Measurements from ENCODE around the gene CPXM2. TPM values are rescaled to one million over a fixed set of nuclear protein-coding genes. Genes with fewer than 3 reads are reported as not detected.

The CPXM2 gene
- total RNA-seq, 1 donor from 2014 or later = 0.14 TPM

GRCh38 chr10:123766012-123766411 lies 125.6 kb downstream of the CPXM2 start:
- Mint-ChIP-seq H3K27me3 (peaks cover 16% of the 10 kb centered on the region), H3K27ac (no peak overlapping the region), H3K9me3 (ENCODE audit: low read depth) (no peaks in the 10 kb centered on the region), H3K4me1 (ENCODE audit: low read depth) (no peaks in the 10 kb centered on the region), H3K36me3 (ENCODE audit: insufficient read depth) (no peaks in the 10 kb centered on the region), H3K4me3 (ENCODE audit: low read depth) (no peak overlapping the region)
- no peak for TF ChIP-seq CTCF (IDR thresholded peaks at IDR 0.05; ENCODE audit: unreplicated experiment)
- DNase-seq (ENCODE audit: low spot score, unreplicated experiment) = no peak

- Mint-ChIP-seq H3K27me3 (peaks cover 8% of the 10 kb centered on the region), H3K4me1 (ENCODE audit: low read depth) (peaks cover 15% of the 10 kb centered on the region), H3K27ac (no peak overlapping the region), H3K4me3 (ENCODE audit: low read depth) (no peak overlapping the region), H3K9me3 (ENCODE audit: low read depth) (no peaks in the 10 kb centered on the region), H3K36me3 (ENCODE audit: insufficient read depth) (no peaks in the 10 kb centered on the region)
- DNase-seq (ENCODE audit: low spot score, unreplicated experiment) = no peak
- no peak for TF ChIP-seq CTCF (IDR thresholded peaks at IDR 0.05; ENCODE audit: unreplicated experiment)
Measured at GRCh38 chr10:123761666-123762230, 129.9 kb downstream of the CPXM2 start.

- no peak overlapping the region for H3K27ac Mint-ChIP-seq
Measured at GRCh38 chr10:123761038-123761428, 130.6 kb downstream of the CPXM2 start.

GRCh38 chr10:123760356-123761037 lies 131.1 kb downstream of the CPXM2 start:
- Mint-ChIP-seq H3K4me1 (ENCODE audit: low read depth) (peaks cover 15% of the 10 kb centered on the region), H3K9me3 (ENCODE audit: low read depth) (no peaks in the 10 kb centered on the region), H3K27ac (no peak overlapping the region), H3K4me3 (ENCODE audit: low read depth) (no peak overlapping the region), H3K36me3 (ENCODE audit: insufficient read depth) (no peaks in the 10 kb centered on the region), H3K27me3 (peaks cover 5% of the 10 kb centered on the region)
- no peak for DNase-seq (ENCODE audit: low spot score, unreplicated experiment)
- TF ChIP-seq CTCF (IDR thresholded peaks at IDR 0.05; ENCODE audit: unreplicated experiment) = no peak

More at GRCh38 chr10:123761038-123761428, 130.6 kb downstream of the CPXM2 start:
- Mint-ChIP-seq H3K4me3 (ENCODE audit: low read depth) (no peak overlapping the region), H3K27me3 (peaks cover 8% of the 10 kb centered on the region), H3K36me3 (ENCODE audit: insufficient read depth) (no peaks in the 10 kb centered on the region), H3K9me3 (ENCODE audit: low read depth) (no peaks in the 10 kb centered on the region), H3K4me1 (ENCODE audit: low read depth) (peaks cover 15% of the 10 kb centered on the region)
- no peak for TF ChIP-seq CTCF (IDR thresholded peaks at IDR 0.05; ENCODE audit: unreplicated experiment)
- DNase-seq (ENCODE audit: low spot score, unreplicated experiment) = no peak

- peaks cover 7% of the 10 kb centered on the region for H3K27me3 Mint-ChIP-seq
- peak overlapping the region; percentile 10 for H3K27ac Mint-ChIP-seq
- H3K36me3 Mint-ChIP-seq (ENCODE audit: insufficient read depth) = no peaks in the 10 kb centered on the region
- no peak overlapping the region for H3K4me3 Mint-ChIP-seq (ENCODE audit: low read depth)
- peaks cover 15% of the 10 kb centered on the region for H3K4me1 Mint-ChIP-seq (ENCODE audit: low read depth)
- H3K9me3 Mint-ChIP-seq (ENCODE audit: low read depth) = no peaks in the 10 kb centered on the region
- DNase-seq (ENCODE audit: low spot score, unreplicated experiment) = no peak
- no peak for TF ChIP-seq CTCF (IDR thresholded peaks at IDR 0.05; ENCODE audit: unreplicated experiment)
Measured at GRCh38 chr10:123759501-123760031, 132.0 kb downstream of the CPXM2 start.
